WTC11 (cell line): Measurements from ENCODE around the gene IMPDH1.

ENCODE experiments used
- CBFB ChIP-seq: sonication (generic); formaldehyde crosslinking; IDR thresholded peaks from 2 replicates; pipeline ENCODE4 v1.8.1; 2022; ENCODE audit warnings: mild to moderate bottlenecking, low read depth, missing genetic modification reagents
- CREB1 ChIP-seq: sonication (generic); formaldehyde crosslinking; IDR thresholded peaks from 2 replicates; pipeline ENCODE4 v1.8.0; 2023; ENCODE audit warnings: mild to moderate bottlenecking, missing genetic modification reagents
- FOXJ3 ChIP-seq: sonication (generic); formaldehyde crosslinking; IDR thresholded peaks from 2 replicates; pipeline ENCODE4 v1.9.0; 2021; ENCODE audit warnings: missing genetic modification reagents, mild to moderate bottlenecking, borderline replicate concordance
- NFE2L1 ChIP-seq: sonication (generic); formaldehyde crosslinking; IDR thresholded peaks from 2 replicates; pipeline ENCODE4 v1.8.1; 2023; ENCODE audit warnings: missing genetic modification reagents
- SMAD3 ChIP-seq: sonication (generic); formaldehyde crosslinking; IDR thresholded peaks from 2 replicates; pipeline ENCODE4 v1.8.0; 2022; ENCODE audit warnings: missing genetic modification reagents, mild to moderate bottlenecking, borderline replicate concordance
- SP1 ChIP-seq: sonication (generic); formaldehyde crosslinking; conservative IDR thresholded peaks from 2 replicates; pipeline ENCODE4 v1.8.1; 2022; ENCODE audit warnings: missing genetic modification reagents
- TEAD1 ChIP-seq: sonication (generic); formaldehyde crosslinking; IDR thresholded peaks from 2 replicates; pipeline ENCODE4 v1.8.0; 2022; ENCODE audit warnings: mild to moderate bottlenecking, missing genetic modification reagents
- TF ChIP-seq, protein P1 (sequence below): fragments of 200-600 bp; IDR thresholded peaks from 2 replicates; pipeline ENCODE4 v1.8.0; 2022; ENCODE audit warnings: antibody characterized with exemption
- TF ChIP-seq, protein P2 (sequence below): sonication (generic); formaldehyde crosslinking; IDR thresholded peaks from 2 replicates; pipeline ENCODE4 v1.8.0; 2023; ENCODE audit warnings: missing genetic modification reagents
- TF ChIP-seq, protein P3 (sequence below): fragments of 250-450 bp; sonication (Bioruptor Pico); IDR thresholded peaks from 2 replicates; pipeline ENCODE4 v2.1.2; 2022; ENCODE audit warnings: mild to moderate bottlenecking, moderate library complexity
- TF ChIP-seq, protein P4 (sequence below): sonication (generic); formaldehyde crosslinking; IDR thresholded peaks from 2 replicates; pipeline ENCODE4 v1.8.1; 2022; ENCODE audit warnings: low read depth, mild to moderate bottlenecking, moderate library complexity, missing genetic modification reagents, borderline replicate concordance
- TF ChIP-seq, protein P5 (sequence below): sonication (generic); formaldehyde crosslinking; IDR thresholded peaks from 2 replicates; pipeline ENCODE4 v1.8.0; 2022; ENCODE audit warnings: mild to moderate bottlenecking, missing genetic modification reagents
- TF ChIP-seq, protein P6 (sequence below): sonication (generic); formaldehyde crosslinking; IDR thresholded peaks from 2 replicates; pipeline ENCODE4 v1.8.1; 2022; ENCODE audit warnings: mild to moderate bottlenecking, missing genetic modification reagents, moderate library complexity, borderline replicate concordance

DNA sequence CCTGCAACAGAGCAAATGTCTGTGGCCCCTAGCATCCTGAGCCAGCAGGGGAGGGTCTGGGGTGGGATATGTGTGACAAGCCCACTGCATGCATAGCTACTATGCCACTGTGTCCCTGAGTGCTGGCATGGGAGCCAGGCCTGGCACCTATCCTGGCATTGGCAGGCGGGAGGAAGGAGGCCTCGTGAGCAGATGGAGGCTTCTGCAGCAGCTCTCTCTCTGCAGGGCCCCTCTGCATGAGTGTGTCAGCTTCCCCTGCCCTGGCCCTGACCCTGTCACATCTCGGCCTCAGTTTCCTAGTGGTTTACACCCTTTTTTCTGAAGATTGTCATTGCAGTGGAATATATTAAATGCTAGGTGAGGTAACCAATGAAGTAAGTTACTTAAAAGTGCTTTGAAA is 13.1 kb upstream of the IMPDH1 start:
- TF ChIP-seq NFE2L1 (CRISPR knock-in tag) (no peak), SMAD3 (CRISPR knock-in tag) (no peak), CBFB (CRISPR knock-in tag) (no peak), SP1 (CRISPR knock-in tag) (no peak), CREB1 (CRISPR knock-in tag) (no peak), FOXJ3 (no peak), TEAD1 (no peak)
- TF ChIP-seq, protein P1, sequence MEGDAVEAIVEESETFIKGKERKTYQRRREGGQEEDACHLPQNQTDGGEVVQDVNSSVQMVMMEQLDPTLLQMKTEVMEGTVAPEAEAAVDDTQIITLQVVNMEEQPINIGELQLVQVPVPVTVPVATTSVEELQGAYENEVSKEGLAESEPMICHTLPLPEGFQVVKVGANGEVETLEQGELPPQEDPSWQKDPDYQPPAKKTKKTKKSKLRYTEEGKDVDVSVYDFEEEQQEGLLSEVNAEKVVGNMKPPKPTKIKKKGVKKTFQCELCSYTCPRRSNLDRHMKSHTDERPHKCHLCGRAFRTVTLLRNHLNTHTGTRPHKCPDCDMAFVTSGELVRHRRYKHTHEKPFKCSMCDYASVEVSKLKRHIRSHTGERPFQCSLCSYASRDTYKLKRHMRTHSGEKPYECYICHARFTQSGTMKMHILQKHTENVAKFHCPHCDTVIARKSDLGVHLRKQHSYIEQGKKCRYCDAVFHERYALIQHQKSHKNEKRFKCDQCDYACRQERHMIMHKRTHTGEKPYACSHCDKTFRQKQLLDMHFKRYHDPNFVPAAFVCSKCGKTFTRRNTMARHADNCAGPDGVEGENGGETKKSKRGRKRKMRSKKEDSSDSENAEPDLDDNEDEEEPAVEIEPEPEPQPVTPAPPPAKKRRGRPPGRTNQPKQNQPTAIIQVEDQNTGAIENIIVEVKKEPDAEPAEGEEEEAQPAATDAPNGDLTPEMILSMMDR, result no peak
- TF ChIP-seq, protein P2, sequence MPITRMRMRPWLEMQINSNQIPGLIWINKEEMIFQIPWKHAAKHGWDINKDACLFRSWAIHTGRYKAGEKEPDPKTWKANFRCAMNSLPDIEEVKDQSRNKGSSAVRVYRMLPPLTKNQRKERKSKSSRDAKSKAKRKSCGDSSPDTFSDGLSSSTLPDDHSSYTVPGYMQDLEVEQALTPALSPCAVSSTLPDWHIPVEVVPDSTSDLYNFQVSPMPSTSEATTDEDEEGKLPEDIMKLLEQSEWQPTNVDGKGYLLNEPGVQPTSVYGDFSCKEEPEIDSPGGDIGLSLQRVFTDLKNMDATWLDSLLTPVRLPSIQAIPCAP (CRISPR knock-in tag), result no peak
- TF ChIP-seq, protein P3, sequence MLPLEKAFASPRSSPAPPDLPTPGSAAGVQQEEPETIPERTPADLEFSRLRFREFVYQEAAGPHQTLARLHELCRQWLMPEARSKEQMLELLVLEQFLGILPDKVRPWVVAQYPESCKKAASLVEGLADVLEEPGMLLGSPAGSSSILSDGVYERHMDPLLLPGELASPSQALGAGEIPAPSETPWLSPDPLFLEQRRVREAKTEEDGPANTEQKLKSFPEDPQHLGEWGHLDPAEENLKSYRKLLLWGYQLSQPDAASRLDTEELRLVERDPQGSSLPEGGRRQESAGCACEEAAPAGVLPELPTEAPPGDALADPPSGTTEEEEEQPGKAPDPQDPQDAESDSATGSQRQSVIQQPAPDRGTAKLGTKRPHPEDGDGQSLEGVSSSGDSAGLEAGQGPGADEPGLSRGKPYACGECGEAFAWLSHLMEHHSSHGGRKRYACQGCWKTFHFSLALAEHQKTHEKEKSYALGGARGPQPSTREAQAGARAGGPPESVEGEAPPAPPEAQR, result no peak
- TF ChIP-seq, protein P4, sequence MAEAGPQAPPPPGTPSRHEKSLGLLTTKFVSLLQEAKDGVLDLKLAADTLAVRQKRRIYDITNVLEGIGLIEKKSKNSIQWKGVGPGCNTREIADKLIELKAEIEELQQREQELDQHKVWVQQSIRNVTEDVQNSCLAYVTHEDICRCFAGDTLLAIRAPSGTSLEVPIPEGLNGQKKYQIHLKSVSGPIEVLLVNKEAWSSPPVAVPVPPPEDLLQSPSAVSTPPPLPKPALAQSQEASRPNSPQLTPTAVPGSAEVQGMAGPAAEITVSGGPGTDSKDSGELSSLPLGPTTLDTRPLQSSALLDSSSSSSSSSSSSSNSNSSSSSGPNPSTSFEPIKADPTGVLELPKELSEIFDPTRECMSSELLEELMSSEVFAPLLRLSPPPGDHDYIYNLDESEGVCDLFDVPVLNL, result no peak
- TF ChIP-seq, protein P5, sequence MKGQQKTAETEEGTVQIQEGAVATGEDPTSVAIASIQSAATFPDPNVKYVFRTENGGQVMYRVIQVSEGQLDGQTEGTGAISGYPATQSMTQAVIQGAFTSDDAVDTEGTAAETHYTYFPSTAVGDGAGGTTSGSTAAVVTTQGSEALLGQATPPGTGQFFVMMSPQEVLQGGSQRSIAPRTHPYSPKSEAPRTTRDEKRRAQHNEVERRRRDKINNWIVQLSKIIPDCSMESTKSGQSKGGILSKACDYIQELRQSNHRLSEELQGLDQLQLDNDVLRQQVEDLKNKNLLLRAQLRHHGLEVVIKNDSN, result no peak
- TF ChIP-seq, protein P6, sequence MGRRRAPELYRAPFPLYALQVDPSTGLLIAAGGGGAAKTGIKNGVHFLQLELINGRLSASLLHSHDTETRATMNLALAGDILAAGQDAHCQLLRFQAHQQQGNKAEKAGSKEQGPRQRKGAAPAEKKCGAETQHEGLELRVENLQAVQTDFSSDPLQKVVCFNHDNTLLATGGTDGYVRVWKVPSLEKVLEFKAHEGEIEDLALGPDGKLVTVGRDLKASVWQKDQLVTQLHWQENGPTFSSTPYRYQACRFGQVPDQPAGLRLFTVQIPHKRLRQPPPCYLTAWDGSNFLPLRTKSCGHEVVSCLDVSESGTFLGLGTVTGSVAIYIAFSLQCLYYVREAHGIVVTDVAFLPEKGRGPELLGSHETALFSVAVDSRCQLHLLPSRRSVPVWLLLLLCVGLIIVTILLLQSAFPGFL (CRISPR knock-in tag), result no peak
